Measurements from ENCODE around the gene LPAR1.

LPAR1 gene

GRCh38 chr9:110980261-110980660, 58.0 kb downstream of the LPAR1 start:
- Histone ChIP-seq H3K4me1 (ENCODE audit: control insufficient read depth in 1 of 2, insufficient read depth in 1 of 2, low read depth in 1 of 2, low read length in 1 of 2) (no peaks in the 10 kb centered on the region), H3K27me3 (no peaks in the 10 kb centered on the region), H3K27ac (no peak overlapping the region), H3K36me3 (no peaks in the 10 kb centered on the region), H3K9me3 (no peaks in the 10 kb centered on the region), H3K4me3 (ENCODE audit: low read depth in 1 of 2, low read length in 1 of 2) (no peak overlapping the region)
- TF ChIP-seq CTCF (IDR thresholded peaks at IDR 0.05) = no peak

DNA sequence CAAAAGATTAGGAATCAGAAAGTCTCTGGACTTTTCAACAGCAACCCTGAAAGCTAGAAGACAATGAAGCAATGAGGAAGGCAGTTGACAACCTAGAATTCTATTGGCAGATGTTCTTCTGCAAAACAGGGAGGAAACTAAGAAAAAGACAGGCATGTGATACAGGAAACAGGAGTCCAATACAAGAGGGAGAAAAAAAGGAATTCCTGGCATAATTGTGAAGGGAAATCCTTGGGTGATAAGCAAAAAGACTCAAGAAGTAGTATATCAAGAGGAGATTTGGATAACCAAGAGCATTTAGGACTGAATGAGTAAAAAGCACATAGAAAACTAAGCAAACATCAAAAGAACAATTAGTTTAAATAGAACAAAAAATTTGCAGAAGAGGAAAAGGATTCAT, 58.6 kb downstream of the LPAR1 start:
- Histone ChIP-seq H3K4me1 (ENCODE audit: control insufficient read depth in 1 of 2, insufficient read depth in 1 of 2, low read depth in 1 of 2, low read length in 1 of 2) (no peaks in the 10 kb centered on the region), H3K27ac (no peak overlapping the region), H3K9me3 (no peaks in the 10 kb centered on the region), H3K27me3 (no peaks in the 10 kb centered on the region), H3K4me3 (ENCODE audit: low read depth in 1 of 2, low read length in 1 of 2) (no peak overlapping the region), H3K36me3 (no peaks in the 10 kb centered on the region)
- TF ChIP-seq CTCF (IDR thresholded peaks at IDR 0.05) = no peak

GRCh38 chr9:110978516-110978915, 59.8 kb downstream of the LPAR1 start:
- Histone ChIP-seq H3K4me3 (ENCODE audit: low read depth in 1 of 2, low read length in 1 of 2) (no peak overlapping the region), H3K9me3 (no peaks in the 10 kb centered on the region), H3K36me3 (no peaks in the 10 kb centered on the region), H3K4me1 (ENCODE audit: control insufficient read depth in 1 of 2, insufficient read depth in 1 of 2, low read depth in 1 of 2, low read length in 1 of 2) (no peaks in the 10 kb centered on the region), H3K27ac (no peak overlapping the region), H3K27me3 (no peaks in the 10 kb centered on the region)
- TF ChIP-seq CTCF (IDR thresholded peaks at IDR 0.05) = no peak

GRCh38 chr9:110977259-110977709, 61.0 kb downstream of the LPAR1 start:
- no peak overlapping the region for H3K27ac ChIP-seq
- no peak overlapping the region for H3K4me3 ChIP-seq (ENCODE audit: low read depth in 1 of 2, low read length in 1 of 2)
- no peaks in the 10 kb centered on the region for H3K36me3 ChIP-seq
- no peaks in the 10 kb centered on the region for H3K27me3 ChIP-seq
- H3K4me1 ChIP-seq (ENCODE audit: control insufficient read depth in 1 of 2, insufficient read depth in 1 of 2, low read depth in 1 of 2, low read length in 1 of 2) = no peaks in the 10 kb centered on the region
- no peak for TF ChIP-seq CTCF (IDR thresholded peaks at IDR 0.05)
- no peaks in the 10 kb centered on the region for H3K9me3 ChIP-seq

GRCh38 chr9:110975969-110976368, 62.3 kb downstream of the LPAR1 start:
- TF ChIP-seq CTCF (IDR thresholded peaks at IDR 0.05) = no peak
- Histone ChIP-seq H3K4me1 (ENCODE audit: control insufficient read depth in 1 of 2, insufficient read depth in 1 of 2, low read depth in 1 of 2, low read length in 1 of 2) (no peaks in the 10 kb centered on the region), H3K9me3 (no peaks in the 10 kb centered on the region)

DNA sequence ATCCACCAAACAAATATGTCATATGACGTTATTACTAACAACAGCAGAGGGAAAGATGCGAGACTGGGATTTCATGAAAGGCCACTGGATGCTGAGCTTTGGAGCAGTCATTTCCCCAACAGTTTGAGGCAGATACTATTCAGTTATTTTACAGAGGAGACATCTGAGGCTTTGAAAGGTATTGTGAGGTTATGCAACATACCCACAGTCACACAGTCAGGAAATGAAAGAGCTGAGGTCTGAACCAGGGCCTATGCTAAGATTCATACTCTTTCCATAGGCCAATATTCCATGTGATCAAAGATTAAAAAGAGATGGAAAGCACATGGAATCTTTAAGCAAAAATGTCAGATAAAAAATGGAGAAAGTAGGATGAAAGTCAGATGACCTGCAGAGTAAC, 63.0 kb downstream of the LPAR1 start:
- Histone ChIP-seq H3K36me3 (no peaks in the 10 kb centered on the region), H3K27ac (no peak overlapping the region), H3K27me3 (no peaks in the 10 kb centered on the region), H3K9me3 (no peaks in the 10 kb centered on the region), H3K4me1 (ENCODE audit: control insufficient read depth in 1 of 2, insufficient read depth in 1 of 2, low read depth in 1 of 2, low read length in 1 of 2) (no peaks in the 10 kb centered on the region), H3K4me3 (ENCODE audit: low read depth in 1 of 2, low read length in 1 of 2) (no peak overlapping the region)
- TF ChIP-seq CTCF (IDR thresholded peaks at IDR 0.05) = no peak

More at GRCh38 chr9:110975969-110976368, 62.3 kb downstream of the LPAR1 start:
- no peaks in the 10 kb centered on the region for H3K27me3 ChIP-seq
- no peak overlapping the region for H3K27ac ChIP-seq
- H3K36me3 ChIP-seq = no peaks in the 10 kb centered on the region
- H3K4me3 ChIP-seq (ENCODE audit: low read depth in 1 of 2, low read length in 1 of 2) = no peak overlapping the region

All from neutrophil (primary cell).